ENCODE results near the gene AARSD1.
"Not testable (repeated sequence)": the region's sequence is repeated elsewhere in the genome, so short reads cannot be mapped to it uniquely, and the experiment has no call there.

The AARSD1 gene

GRCh38 chr17:42964161-42964932 is at the start of gene AARSD1:
TSS of gene AARSD1 (minus strand) at chr17:42964454. CDS start at chr17:42964440, 14 bp downstream.
- Mint-ChIP-seq H3K27me3 (no peaks in the 10 kb centered on the region), H3K4me1 (peaks cover 21% of the 10 kb centered on the region), H3K4me3 (peak within 1 kb of the TSS; percentile 94), H3K9me3 (no peaks in the 10 kb centered on the region), H3K36me3 (peaks cover 22% of the 10 kb centered on the region), H3K27ac (peak within 1 kb of the TSS; percentile 95)
- ATAC-seq, result peak; percentile 97

DNA sequence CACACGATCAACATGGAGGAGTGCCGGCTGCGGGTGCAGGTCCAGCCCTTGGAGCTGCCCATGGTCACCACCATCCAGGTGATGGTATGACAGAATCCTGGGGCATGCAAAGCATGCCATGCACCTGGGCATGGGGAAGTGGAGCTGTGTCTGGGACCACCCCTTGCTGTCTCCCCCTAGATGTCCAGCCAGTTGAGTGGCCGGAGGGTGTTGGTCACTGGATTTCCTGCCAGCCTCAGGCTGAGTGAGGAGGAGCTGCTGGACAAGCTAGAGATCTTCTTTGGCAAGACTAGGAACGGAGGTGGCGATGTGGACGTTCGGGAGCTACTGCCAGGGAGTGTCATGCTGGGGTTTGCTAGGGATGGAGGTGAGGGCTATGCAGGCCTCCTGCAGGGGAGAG is 49.0 kb upstream of the AARSD1 start:
- peaks cover 30% of the 10 kb centered on the region for H3K36me3 Mint-ChIP-seq
- H3K4me3 Mint-ChIP-seq, result no peak overlapping the region
- H3K4me1 Mint-ChIP-seq, result peaks cover 10% of the 10 kb centered on the region
- no peak for ATAC-seq
- peak overlapping the region; percentile 48 for H3K27ac Mint-ChIP-seq
- no peaks in the 10 kb centered on the region for H3K9me3 Mint-ChIP-seq
- no peaks in the 10 kb centered on the region for H3K27me3 Mint-ChIP-seq

DNA sequence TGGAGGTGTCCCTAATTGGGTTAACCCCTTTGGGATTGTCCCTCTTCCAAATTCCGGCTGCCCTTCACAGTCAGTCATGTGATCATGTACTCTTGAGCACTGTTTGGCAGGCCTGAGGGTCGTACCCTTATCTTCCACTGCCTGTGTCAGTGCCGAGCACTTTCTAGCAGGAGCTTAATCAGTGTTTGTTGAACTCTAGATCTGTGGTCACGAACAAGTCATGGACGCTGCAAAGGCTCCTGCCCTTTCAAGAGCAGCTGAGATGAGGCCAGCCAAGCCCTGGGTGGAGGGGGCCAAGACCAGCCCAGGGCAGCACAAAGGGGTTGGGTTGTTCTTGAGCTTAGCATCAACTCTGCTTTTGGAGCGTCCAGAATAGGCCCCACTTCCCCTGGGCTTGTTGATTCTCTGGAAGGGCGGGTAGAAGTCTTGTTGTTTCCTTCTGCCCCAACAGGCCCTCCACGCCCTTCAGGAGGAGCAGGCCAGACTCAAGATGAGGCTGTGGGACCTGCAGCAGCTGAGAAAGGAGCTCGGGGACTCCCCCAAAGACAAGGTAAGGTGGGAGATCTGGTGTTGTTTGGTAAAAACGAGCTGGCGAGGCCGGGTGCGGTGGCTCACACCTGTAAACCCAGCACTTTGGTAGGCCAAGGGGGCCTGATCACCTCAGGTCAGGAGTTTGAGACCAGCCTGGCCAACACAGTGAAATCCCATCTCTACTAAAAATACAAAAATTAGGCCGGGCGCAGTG is 47.6 kb upstream of the AARSD1 start:
- Mint-ChIP-seq H3K27ac (no peak overlapping the region), H3K4me1 (peaks cover 11% of the 10 kb centered on the region), H3K9me3 (no peaks in the 10 kb centered on the region), H3K4me3 (no peak overlapping the region), H3K36me3 (peaks cover 30% of the 10 kb centered on the region), H3K27me3 (no peaks in the 10 kb centered on the region)
- ATAC-seq, result no peak

GRCh38 chr17:43010667-43011308 is 46.5 kb upstream of the AARSD1 start:
- peaks cover 19% of the 10 kb centered on the region for H3K4me1 Mint-ChIP-seq
- H3K27me3 Mint-ChIP-seq, result no peaks in the 10 kb centered on the region
- no peaks in the 10 kb centered on the region for H3K9me3 Mint-ChIP-seq
- no peak for ATAC-seq
- peaks cover 35% of the 10 kb centered on the region for H3K36me3 Mint-ChIP-seq
- no peak overlapping the region for H3K27ac Mint-ChIP-seq
- H3K4me3 Mint-ChIP-seq, result no peak overlapping the region

GRCh38 chr17:43006639-43007551 is 42.6 kb upstream of the AARSD1 start, which contains the start of gene IFI35:
TSS of gene IFI35 (plus strand) at chr17:43006784. CDS start at chr17:43006948, 164 bp downstream.
- no peaks in the 10 kb centered on the region for H3K27me3 Mint-ChIP-seq
- peaks cover 19% of the 10 kb centered on the region for H3K4me1 Mint-ChIP-seq
- peak within 1 kb of the TSS; percentile 98 for H3K27ac Mint-ChIP-seq
- H3K4me3 Mint-ChIP-seq, result peak within 1 kb of the TSS; percentile 100
- peak; percentile 98 for ATAC-seq
- H3K9me3 Mint-ChIP-seq, result no peaks in the 10 kb centered on the region
- H3K36me3 Mint-ChIP-seq, result peaks cover 22% of the 10 kb centered on the region

DNA sequence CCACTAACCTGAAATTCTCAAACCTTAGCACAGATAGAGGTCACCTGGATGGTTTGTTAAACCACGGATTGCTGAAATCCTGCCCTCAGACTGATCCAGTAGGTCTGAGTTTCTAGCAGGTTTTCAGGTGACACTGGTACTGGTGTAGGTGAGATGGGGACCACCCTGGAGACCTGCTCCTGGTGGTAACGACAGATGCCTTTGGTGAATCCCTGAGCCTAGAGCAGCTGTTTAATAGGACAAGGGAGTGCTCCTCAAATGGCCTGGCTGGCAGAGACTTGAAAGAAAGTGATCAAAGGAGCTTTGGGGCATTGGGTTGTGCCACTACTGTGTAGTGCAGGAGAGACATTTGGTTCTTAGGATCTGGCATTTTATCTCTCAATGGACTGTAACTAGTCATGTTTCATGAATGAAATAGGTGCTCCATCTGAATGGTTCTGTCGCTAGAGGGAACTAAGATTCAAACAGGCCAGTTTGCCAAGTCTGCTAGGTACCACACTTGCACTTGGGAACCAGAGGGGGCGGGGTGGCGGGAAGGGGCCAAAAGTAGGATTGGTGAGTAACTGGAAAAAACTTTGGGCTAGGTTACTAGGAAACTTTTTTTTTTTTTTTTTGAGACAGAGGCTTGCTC is 39.4 kb upstream of the AARSD1 start:
- Mint-ChIP-seq H3K9me3 (no peaks in the 10 kb centered on the region), H3K4me3 (no peak overlapping the region), H3K4me1 (peaks cover 23% of the 10 kb centered on the region), H3K27me3 (no peaks in the 10 kb centered on the region), H3K27ac (no peak overlapping the region), H3K36me3 (peaks cover 45% of the 10 kb centered on the region)
- ATAC-seq, result no peak

- H3K27me3 Mint-ChIP-seq, ATAC-seq, H3K9me3 Mint-ChIP-seq, H3K4me3 Mint-ChIP-seq, H3K27ac Mint-ChIP-seq: not testable (repeated sequence)
- peaks cover 22% of the 10 kb centered on the region for H3K4me1 Mint-ChIP-seq
- H3K36me3 Mint-ChIP-seq, result peaks cover 42% of the 10 kb centered on the region
These were observed 36.6 kb upstream of the AARSD1 start for GRCh38 chr17:43000894-43001293.

DNA sequence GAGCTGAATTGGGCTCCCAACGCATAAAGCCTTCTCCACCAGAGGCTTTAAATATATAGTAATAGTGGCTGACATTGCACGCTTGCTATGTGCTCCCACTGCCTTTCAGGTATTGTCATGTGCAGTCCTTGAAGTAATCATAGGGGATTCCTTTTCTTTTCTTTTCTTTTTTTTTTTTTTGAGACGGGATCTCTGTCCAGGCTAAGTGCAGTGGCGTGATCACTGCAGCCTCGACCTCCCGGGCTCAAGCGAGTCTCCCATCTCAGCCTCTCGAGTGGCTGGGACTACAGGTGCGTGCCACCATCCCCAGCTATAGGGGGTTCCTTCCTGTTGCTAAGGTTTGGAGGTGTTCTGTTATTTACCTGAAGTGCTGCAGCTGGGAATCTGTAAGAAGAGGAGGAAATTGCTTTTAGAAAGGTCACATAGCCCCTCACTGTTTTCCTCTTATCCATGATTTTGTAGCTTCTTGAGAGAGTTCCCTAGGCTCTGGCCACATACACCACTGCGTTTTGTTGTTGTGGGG is 34.8 kb upstream of the AARSD1 start:
- ATAC-seq, result no peak
- Mint-ChIP-seq H3K27ac (peak overlapping the region; percentile 94), H3K36me3 (peaks cover 48% of the 10 kb centered on the region), H3K4me3 (peak overlapping the region; percentile 87), H3K4me1 (peaks cover 34% of the 10 kb centered on the region), H3K9me3 (no peaks in the 10 kb centered on the region), H3K27me3 (no peaks in the 10 kb centered on the region)

GRCh38 chr17:42997984-42998938 is 34.0 kb upstream of the AARSD1 start, which contains the start of gene RPL27:
TSS of gene RPL27 (plus strand) at chr17:42998419. CDS start at chr17:42998751, 332 bp downstream.
- Mint-ChIP-seq H3K9me3 (no peaks in the 10 kb centered on the region), H3K27me3 (no peaks in the 10 kb centered on the region), H3K36me3 (peaks cover 43% of the 10 kb centered on the region), H3K27ac (peak within 1 kb of the TSS; percentile 94), H3K4me3 (peak within 1 kb of the TSS; percentile 87), H3K4me1 (peaks cover 34% of the 10 kb centered on the region)
- ATAC-seq, result peak; percentile 99

GRCh38 chr17:42997390-42997983 is 33.2 kb upstream of the AARSD1 start:
- peak overlapping the region; percentile 94 for H3K27ac Mint-ChIP-seq
- H3K36me3 Mint-ChIP-seq, result peaks cover 42% of the 10 kb centered on the region
- H3K4me3 Mint-ChIP-seq, result peak overlapping the region; percentile 87
- no peaks in the 10 kb centered on the region for H3K9me3 Mint-ChIP-seq
- H3K4me1 Mint-ChIP-seq, result peaks cover 34% of the 10 kb centered on the region
- no peaks in the 10 kb centered on the region for H3K27me3 Mint-ChIP-seq
- no peak for ATAC-seq

DNA sequence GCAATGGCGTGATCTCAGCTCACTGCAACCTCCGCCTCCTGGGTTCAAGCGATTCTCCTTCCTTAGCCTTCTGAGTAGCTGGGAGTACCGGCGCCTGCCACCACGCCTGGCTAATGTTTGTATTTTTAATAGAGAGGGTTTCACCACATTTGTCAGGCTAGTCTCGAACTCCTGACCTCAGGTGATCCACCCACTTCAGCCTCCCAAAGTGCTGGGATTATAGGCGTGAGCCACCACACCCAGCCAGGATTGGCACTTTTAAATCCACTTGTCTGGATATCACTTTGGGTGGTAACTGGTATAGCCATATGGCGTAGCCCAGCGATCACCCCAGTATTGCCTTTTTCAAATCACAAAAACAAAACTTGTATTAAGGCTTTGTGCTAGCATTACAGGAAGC is 29.7 kb upstream of the AARSD1 start:
- not testable (repeated sequence) for ATAC-seq, H3K9me3 Mint-ChIP-seq, H3K4me3 Mint-ChIP-seq, H3K27me3 Mint-ChIP-seq, H3K27ac Mint-ChIP-seq
- Mint-ChIP-seq H3K4me1 (peaks cover 28% of the 10 kb centered on the region), H3K36me3 (peaks cover 48% of the 10 kb centered on the region)

DNA sequence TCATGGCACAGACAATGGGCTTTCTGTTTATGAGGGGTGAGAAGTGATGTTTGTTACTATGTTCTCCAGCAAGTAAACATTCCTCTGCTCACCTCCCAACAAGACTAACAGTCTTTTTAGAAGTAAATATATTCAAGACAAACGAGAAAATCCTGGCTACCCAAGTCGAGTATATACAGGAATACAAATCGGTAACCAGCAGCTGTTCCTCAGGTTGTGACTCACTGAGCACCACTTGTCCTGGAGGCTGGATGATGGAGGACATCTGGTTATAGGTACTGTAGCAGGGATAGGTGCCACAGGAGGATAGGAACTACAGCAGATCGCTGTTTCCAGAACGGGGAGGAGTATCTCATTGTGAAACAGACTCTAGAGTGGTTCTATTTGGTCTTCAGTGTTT is 28.6 kb upstream of the AARSD1 start:
- H3K4me3 Mint-ChIP-seq, result no peak overlapping the region
- H3K27ac Mint-ChIP-seq, result no peak overlapping the region
- peaks cover 22% of the 10 kb centered on the region for H3K4me1 Mint-ChIP-seq
- peaks cover 51% of the 10 kb centered on the region for H3K36me3 Mint-ChIP-seq
- ATAC-seq, result no peak
- H3K9me3 Mint-ChIP-seq, result no peaks in the 10 kb centered on the region
- no peaks in the 10 kb centered on the region for H3K27me3 Mint-ChIP-seq

GRCh38 chr17:42991471-42991870 is 27.2 kb upstream of the AARSD1 start:
- Mint-ChIP-seq H3K4me1 (peaks cover 18% of the 10 kb centered on the region), H3K27ac (no peak overlapping the region), H3K4me3 (no peak overlapping the region), H3K36me3 (peaks cover 54% of the 10 kb centered on the region), H3K27me3 (no peaks in the 10 kb centered on the region), H3K9me3 (no peaks in the 10 kb centered on the region)
- ATAC-seq, result no peak

All from stimulated activated memory B cell treated with anti-CD40 and anti-IgM and Interleukin-4, amounts not matched to agents 10 μg/mL and 1 μg/mL and 100 μg/mL, for 72 hours (primary cell).